Activated CD4-positive, alpha-beta T cell treated with anti-CD3 and anti-CD28 coated beads for 24 hours (primary cell): Measurements from ENCODE around the gene SLC7A10.
A peak's percentile ranks its signal among the peaks of the same experiment; 100 is the strongest.
"Not testable (repeated sequence)": the region's sequence is repeated elsewhere in the genome, so short reads cannot be mapped to it uniquely, and the experiment has no call there.

ENCODE experiments used
- DNase-seq, 2 donors: peaks; one replicate each; pipeline ENCODE4 v3.0.0-alpha.2; 2020; ENCODE audit warnings: low read depth in 2 of 2

SLC7A10 gene

GRCh38 chr19:33175886-33176669 lies 49.6 kb downstream of the SLC7A10 start:
- DNase-seq, result peak in 1 of 2 donors; percentile 8

GRCh38 chr19:33175156-33175782 lies 50.4 kb downstream of the SLC7A10 start:
- DNase-seq, result no peak

GRCh38 chr19:33174186-33174585 lies 51.5 kb downstream of the SLC7A10 start:
- no peak for DNase-seq

- DNase-seq, result no peak
These were observed 53.7 kb downstream of the SLC7A10 start for GRCh38 chr19:33171916-33172359.

GRCh38 chr19:33171222-33171795 lies 54.3 kb downstream of the SLC7A10 start:
- DNase-seq, result no peak

GRCh38 chr19:33168528-33168927 lies 57.1 kb downstream of the SLC7A10 start:
- DNase-seq, result no peak

GRCh38 chr19:33167438-33167837 lies 58.2 kb downstream of the SLC7A10 start:
- no peak for DNase-seq

GRCh38 chr19:33166037-33166436 lies 59.6 kb downstream of the SLC7A10 start:
- DNase-seq, result not testable (repeated sequence)

GRCh38 chr19:33163481-33163880 lies 62.2 kb downstream of the SLC7A10 start:
- DNase-seq, result no peak

- no peak for DNase-seq
These were observed 64.4 kb downstream of the SLC7A10 start for GRCh38 chr19:33161201-33161600.

GRCh38 chr19:33159893-33160292 lies 65.8 kb downstream of the SLC7A10 start:
- no peak for DNase-seq

- DNase-seq, result no peak
These were observed 66.5 kb downstream of the SLC7A10 start for GRCh38 chr19:33159149-33159548.
